IMR-90 (cell line): Measurements from ENCODE around the gene NAA60. TPM values are rescaled to one million over a fixed set of nuclear protein-coding genes. Genes with fewer than 3 reads are reported as not detected.

Experiments
- ATAC-seq: fragments of 200-7000 bp; cut with Tn5 transposase; 2 replicates; pipeline ENCODE4 v1.9.1; 2020; ENCODE audit warnings: low read depth, mild to moderate bottlenecking, moderate library complexity
- BruUV-seq: library from RNA; stranded (reverse); fragments of 400-500 nt; replicated peaks from 2 replicates; lab custom pipeline; 2021; lab: Mats Ljungman, UMichigan
- CTCF ChIA-PET: fragments of 300-600 bp; formaldehyde crosslinking; extraction: SDS; loops from one replicate; lab custom pipeline; 2021; ENCODE audit warnings: antibody characterized with exemption; lab: Yijun Ruan, JAX
- POLR2A ChIA-PET: fragments of 300-600 bp; sonication (Branson Sonifier 250); formaldehyde crosslinking; loops from one replicate; lab custom pipeline; 2022; ENCODE audit warnings: antibody characterized with exemption; ENCODE audit not compliant: unreplicated experiment; lab: Charles Lee
- DNase-seq: peaks from one replicate; pipeline ENCODE4 v3.0.0; 2013
- H2AFZ ChIP-seq: replicated peaks from 2 replicates; pipeline ENCODE3; 2013; ENCODE audit warnings: low read length, mild to moderate bottlenecking; ENCODE audit not compliant: poor library complexity
- H2AK5ac ChIP-seq: 2 replicates; pipeline ENCODE4 v1.6.1; 2013; ENCODE audit warnings: low read depth, low read length, inconsistent platforms
- H2AK9ac ChIP-seq: replicated peaks from 2 replicates; pipeline ENCODE3; 2013; ENCODE audit warnings: mild to moderate bottlenecking, low read depth, low read length, moderate library complexity; ENCODE audit not compliant: poor library complexity
- H2BK120ac ChIP-seq: 2 replicates; pipeline ENCODE4 v1.6.1; 2013; ENCODE audit warnings: low read depth, low read length, inconsistent platforms
- H2BK15ac ChIP-seq: 3 replicates; pipeline ENCODE4 v1.6.1; 2013; ENCODE audit warnings: low read depth, low read length, inconsistent platforms
- H2BK20ac ChIP-seq: 2 replicates; pipeline ENCODE4 v1.6.1; 2013; ENCODE audit warnings: low read depth, mild to moderate bottlenecking, inconsistent platforms, low read length, moderate library complexity
- H2BK5ac ChIP-seq: 2 replicates; pipeline ENCODE4 v1.6.1; 2013; ENCODE audit warnings: mild to moderate bottlenecking, low read depth, low read length, inconsistent platforms; ENCODE audit not compliant: poor library complexity, severe bottlenecking
- H3K14ac ChIP-seq: replicated peaks from 2 replicates; pipeline ENCODE4 v1.6.1; 2013; ENCODE audit warnings: low read depth, low read length, inconsistent platforms
- H3K18ac ChIP-seq: 2 replicates; pipeline ENCODE4 v1.6.1; 2013; ENCODE audit warnings: low read depth, low read length, control low read depth
- H3K23ac ChIP-seq: 2 replicates; pipeline ENCODE4 v1.6.1; 2013; ENCODE audit warnings: low read depth, low read length, inconsistent platforms
- H3K27ac ChIP-seq: 2 replicates; pipeline ENCODE4 v1.5.1; 2013; ENCODE audit warnings: mild to moderate bottlenecking, control low read depth, low read length; ENCODE audit not compliant: insufficient read depth
- H3K27me3 ChIP-seq: 2 replicates; pipeline ENCODE4 v1.6.1; 2013; ENCODE audit warnings: low read length; ENCODE audit not compliant: control insufficient read depth, insufficient read depth
- H3K36me3 ChIP-seq: 2 replicates; pipeline ENCODE4 v1.6.1; 2013; ENCODE audit warnings: low read length, mixed read lengths; ENCODE audit not compliant: control insufficient read depth, insufficient read depth
- H3K4ac ChIP-seq: 2 replicates; pipeline ENCODE4 v1.6.1; 2013; ENCODE audit warnings: low read depth, low read length, inconsistent platforms
- H3K4me1 ChIP-seq: 2 replicates; pipeline ENCODE4 v1.6.1; 2013; ENCODE audit warnings: low read length, mixed read lengths; ENCODE audit not compliant: control insufficient read depth, insufficient read depth
- H3K4me2 ChIP-seq: 2 replicates; pipeline ENCODE4 v1.6.1; 2013; ENCODE audit warnings: low read depth, mild to moderate bottlenecking, control low read depth, low read length, moderate library complexity
- H3K4me3 ChIP-seq: 2 replicates; pipeline ENCODE4 v1.5.1; 2013; ENCODE audit warnings: low read depth, mild to moderate bottlenecking, control low read depth, low read length, moderate library complexity; ENCODE audit not compliant: insufficient read depth
- H3K56ac ChIP-seq: 2 replicates; pipeline ENCODE4 v1.6.1; 2013; ENCODE audit warnings: low read length, inconsistent platforms; ENCODE audit not compliant: insufficient read depth; ENCODE audit errors: extremely low read depth
- H3K79me1 ChIP-seq, 2 experiments: 2 replicates each; pipeline ENCODE4 v1.6.1; 2013; ENCODE audit warnings: low read length in 2 of 2, inconsistent platforms in 1 of 2, low read depth in 1 of 2
- H3K9ac ChIP-seq: 2 replicates; pipeline ENCODE4 v1.6.1; 2013; ENCODE audit warnings: low read depth, low read length, control low read depth
- H3K9me1 ChIP-seq: 2 replicates; pipeline ENCODE4 v1.6.1; 2013; ENCODE audit warnings: low read length, inconsistent platforms; ENCODE audit not compliant: insufficient read depth
- H3K9me3 ChIP-seq: 2 replicates; pipeline ENCODE4 v1.6.1; 2013; ENCODE audit warnings: low read length; ENCODE audit not compliant: control insufficient read depth, insufficient read depth
- H4K20me1 ChIP-seq: 2 replicates; pipeline ENCODE4 v1.6.1; 2013; ENCODE audit warnings: low read length, inconsistent platforms; ENCODE audit not compliant: insufficient read depth
- H4K5ac ChIP-seq: 2 replicates; pipeline ENCODE4 v1.6.1; 2013; ENCODE audit warnings: mild to moderate bottlenecking, low read depth, low read length, control low read depth
- H4K8ac ChIP-seq, 2 experiments: 2 replicates each; pipeline ENCODE4 v1.6.1; 2013; ENCODE audit warnings: low read depth in 2 of 2, low read length in 2 of 2, control low read depth in 1 of 2, inconsistent platforms in 1 of 2
- H4K91ac ChIP-seq: 2 replicates; pipeline ENCODE4 v1.6.1; 2013; ENCODE audit warnings: low read depth, low read length, inconsistent platforms; ENCODE audit not compliant: insufficient read depth
- CEBPB ChIP-seq: IDR thresholded peaks from 2 replicates; pipeline ENCODE4 v1.6.1; 2012; ENCODE audit warnings: low read depth, low read length, improper control_type of control experiment
- CHD1 ChIP-seq: IDR thresholded peaks from 2 replicates; pipeline ENCODE4 v1.6.1; 2012; ENCODE audit warnings: low read depth, low read length, improper control_type of control experiment
- FOS ChIP-seq: fragments of 150-350 bp; IDR thresholded peaks from 2 replicates; pipeline ENCODE4 v1.6.1; 2016; ENCODE audit warnings: low read depth, low read length
- MAFK ChIP-seq: IDR thresholded peaks from 2 replicates; pipeline ENCODE4 v1.6.1; 2012; ENCODE audit warnings: low read depth, low read length, improper control_type of control experiment
- MAZ ChIP-seq: IDR thresholded peaks from 2 replicates; pipeline ENCODE4 v1.6.1; 2012; ENCODE audit warnings: low read depth, mild to moderate bottlenecking, low read length, improper control_type of control experiment, moderate library complexity, borderline replicate concordance
- NFE2L2 ChIP-seq: fragments of 150-350 bp; IDR thresholded peaks from 2 replicates; pipeline ENCODE4 v1.6.1; 2016; ENCODE audit warnings: low read depth, mild to moderate bottlenecking, low read length
- POLR2A ChIP-seq: IDR thresholded peaks from 2 replicates; pipeline ENCODE4 v1.6.1; 2012; ENCODE audit warnings: mild to moderate bottlenecking, low read depth, low read length
- RAD21 ChIP-seq: IDR thresholded peaks from 2 replicates; pipeline ENCODE4 v1.6.1; 2012; ENCODE audit warnings: low read length, improper control_type of control experiment
- RCOR1 ChIP-seq: IDR thresholded peaks from 2 replicates; pipeline ENCODE4 v1.6.1; 2012; ENCODE audit warnings: mild to moderate bottlenecking, low read length, improper control_type of control experiment; ENCODE audit not compliant: insufficient replicate concordance
- RFX5 ChIP-seq: IDR thresholded peaks from 2 replicates; pipeline ENCODE4 v1.8.0; 2012; ENCODE audit warnings: low read depth, mild to moderate bottlenecking, low read length, moderate library complexity
- SMC3 ChIP-seq: fragments of 150-350 bp; IDR thresholded peaks from 2 replicates; pipeline ENCODE4 v1.6.1; 2016; ENCODE audit warnings: low read depth, mild to moderate bottlenecking, antibody characterized with exemption, low read length, moderate library complexity
- USF2 ChIP-seq: fragments of 150-350 bp; IDR thresholded peaks from 2 replicates; pipeline ENCODE4 v1.6.1; 2017; ENCODE audit warnings: mild to moderate bottlenecking, antibody characterized with exemption, low read length, low read depth
- WGBS, 2 experiments: methylation state at CpG; one replicate each; pipeline versions ENCODE4 v1.1.5 to v1.1.7; 2013; ENCODE audit warnings: missing lambda C conversion rate in 2 of 2; ENCODE audit not compliant: insufficient read length in 1 of 2; ENCODE audit errors: extremely low coverage in 2 of 2; 5-methylcytosine and 5-hydroxymethylcytosine counted together
- dilution Hi-C: fragments of 300-500 bp; cut with HindIII; formaldehyde crosslinking; loops from one replicate; pipeline ENCODE4 v1.14.3; 2018; ENCODE audit warnings: low sequenced_read_pairs; ENCODE audit not compliant: unreplicated experiment
- in situ Hi-C: fragments of 300-500 bp; cut with MboI; formaldehyde crosslinking; loops from 3 replicates; pipeline ENCODE4 v1.14.3; 2019; ENCODE audit warnings: low sequenced_read_pairs, inconsistent platforms, mixed read lengths
- intact Hi-C: fragments of 100-400 bp; cut with micrococcal nuclease; formaldehyde crosslinking; loops from 2 replicates; pipeline ENCODE4 v1.10.0; 2022
- polyA plus RNA-seq, 3 experiments: library from polyadenylated mRNA; depleted of rRNA; stranded (reverse); fragments of >200 nt; gene quantifications; 2 replicates each; pipeline ENCODE4 v1.2.3, GENCODE V29; 2012; ENCODE audit warnings: low replicate concordance in 1 of 3
- total RNA-seq: library from RNA; depleted of rRNA; stranded (reverse); fragments of >200 nt; gene quantifications from 2 replicates; pipeline ENCODE4 v1.2.3, GENCODE V29; 2012
- TF ChIP-seq, protein P1 (sequence below): fragments of 150-350 bp; IDR thresholded peaks from 2 replicates; pipeline ENCODE4 v1.6.1; 2016; ENCODE audit warnings: low read depth, mild to moderate bottlenecking, low read length, moderate library complexity, borderline replicate concordance

Gene NAA60
- total and polyA plus RNA-seq, 2 of the 4 experiments (the other 2 are of a cell fraction), result 7.5 to 18.0 TPM

GRCh38 chr16:3469736-3470135, 26.3 kb downstream of the NAA60 start:
- Histone ChIP-seq H3K4me1 (peaks cover 4% of the 10 kb centered on the region; the same call in 1 of the 2 replicates), H3K36me3 (peaks cover 13% of the 10 kb centered on the region), H3K4me2 (no peak overlapping the region), H3K56ac (no peak overlapping the region), H4K91ac (no peak overlapping the region), H3K79me1 (peaks cover 18 to 89% of the 10 kb centered on the region in 2 experiments), H2AK5ac (no peak overlapping the region), H3K14ac (no peak overlapping the region), H4K5ac (no peak overlapping the region), H2AFZ (no peak overlapping the region), H3K18ac (no peak overlapping the region), H3K27ac (no peak overlapping the region), H4K20me1 (peaks cover 98% of the 10 kb centered on the region), H2BK5ac (no peak overlapping the region), H2BK15ac (no peak overlapping the region), H3K9me3 (no peaks in the 10 kb centered on the region), H2BK120ac (no peak overlapping the region), H3K4ac (no peak overlapping the region), H3K27me3 (no peaks in the 10 kb centered on the region), H3K23ac (no peak overlapping the region), H4K8ac (no peak overlapping the region), H3K9me1 (peaks cover 26% of the 10 kb centered on the region), H3K4me3 (no peak overlapping the region), H3K9ac (no peak overlapping the region), H2BK20ac (no peak overlapping the region), H2AK9ac (no peak overlapping the region)
- ATAC-seq, result no peak
- dilution Hi-C loops (no loop called here), intact Hi-C loops (no loop called here), in situ Hi-C loops (no loop called here)
- ChIA-PET CTCF (no interaction called here), POLR2A (no interaction called here)
- no peak for DNase-seq
- TF ChIP-seq RCOR1 (no peak), RFX5 (no peak), CHD1 (no peak), USF2 (no peak), RAD21 (no peak), MAZ (no peak), NFE2L2 (no peak), SMC3 (no peak), POLR2A (no peak), MAFK (no peak), CEBPB (no peak), FOS (no peak)
- TF ChIP-seq, protein P1, sequence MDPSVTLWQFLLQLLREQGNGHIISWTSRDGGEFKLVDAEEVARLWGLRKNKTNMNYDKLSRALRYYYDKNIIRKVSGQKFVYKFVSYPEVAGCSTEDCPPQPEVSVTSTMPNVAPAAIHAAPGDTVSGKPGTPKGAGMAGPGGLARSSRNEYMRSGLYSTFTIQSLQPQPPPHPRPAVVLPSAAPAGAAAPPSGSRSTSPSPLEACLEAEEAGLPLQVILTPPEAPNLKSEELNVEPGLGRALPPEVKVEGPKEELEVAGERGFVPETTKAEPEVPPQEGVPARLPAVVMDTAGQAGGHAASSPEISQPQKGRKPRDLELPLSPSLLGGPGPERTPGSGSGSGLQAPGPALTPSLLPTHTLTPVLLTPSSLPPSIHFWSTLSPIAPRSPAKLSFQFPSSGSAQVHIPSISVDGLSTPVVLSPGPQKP, result no peak
- WGBS, 2 experiments, result 94% methylated on average over 2 of the region's 7 CpGs; no CpG with 5 or more reads in 1 of the 2 experiments
- no TSS peak for BruUV-seq
